Peyer's patch (tissue), 4 donors: ENCODE measurements around the gene XRCC1.

Experiments used
- POLR2A ChIP-seq, 2 donors: fragments of 450-650 bp; IDR thresholded peaks; one replicate each; pipeline ENCODE4 v1.5.1; 2017; ENCODE audit warnings: antibody characterized with exemption in 2 of 2, mild to moderate bottlenecking in 2 of 2, moderate library complexity in 2 of 2
- TF ChIP-seq, protein P1 (sequence below), 6 experiments: fragments of 450-650 bp in 4 of 6; fragments of 200-600 bp in 2 of 6; sonication (generic) in 1 of 6; IDR thresholded peaks; one replicate each; pipeline ENCODE4 v1.5.1; 2017 to 2019; ENCODE audit warnings: antibody characterized with exemption in 6 of 6, mild to moderate bottlenecking in 3 of 6, moderate library complexity in 1 of 6

GRCh38 chr19:43534816-43535761 is 40.2 kb downstream of the XRCC1 start:
- TF ChIP-seq, protein P1, sequence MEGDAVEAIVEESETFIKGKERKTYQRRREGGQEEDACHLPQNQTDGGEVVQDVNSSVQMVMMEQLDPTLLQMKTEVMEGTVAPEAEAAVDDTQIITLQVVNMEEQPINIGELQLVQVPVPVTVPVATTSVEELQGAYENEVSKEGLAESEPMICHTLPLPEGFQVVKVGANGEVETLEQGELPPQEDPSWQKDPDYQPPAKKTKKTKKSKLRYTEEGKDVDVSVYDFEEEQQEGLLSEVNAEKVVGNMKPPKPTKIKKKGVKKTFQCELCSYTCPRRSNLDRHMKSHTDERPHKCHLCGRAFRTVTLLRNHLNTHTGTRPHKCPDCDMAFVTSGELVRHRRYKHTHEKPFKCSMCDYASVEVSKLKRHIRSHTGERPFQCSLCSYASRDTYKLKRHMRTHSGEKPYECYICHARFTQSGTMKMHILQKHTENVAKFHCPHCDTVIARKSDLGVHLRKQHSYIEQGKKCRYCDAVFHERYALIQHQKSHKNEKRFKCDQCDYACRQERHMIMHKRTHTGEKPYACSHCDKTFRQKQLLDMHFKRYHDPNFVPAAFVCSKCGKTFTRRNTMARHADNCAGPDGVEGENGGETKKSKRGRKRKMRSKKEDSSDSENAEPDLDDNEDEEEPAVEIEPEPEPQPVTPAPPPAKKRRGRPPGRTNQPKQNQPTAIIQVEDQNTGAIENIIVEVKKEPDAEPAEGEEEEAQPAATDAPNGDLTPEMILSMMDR (IDR thresholded peaks at IDR 0.05): peak in 4 of 6 experiments; percentile 36 to 50 (median 46)
- TF ChIP-seq POLR2A (IDR thresholded peaks at IDR 0.05): no peak
